Transverse colon (tissue), 4 donors: Measurements from ENCODE around the gene RNGTT.

Source experiments
- CTCF ChIP-seq, 5 experiments: fragments of 200-600 bp in 3 of 5; fragments of 450-650 bp in 2 of 5; sonication (generic) in 3 of 5; IDR thresholded peaks; 1 replicate in 2 of 5; 2 replicates in 3 of 5; pipeline ENCODE4 v1.5.1; 2016 to 2017; ENCODE audit warnings: antibody characterized with exemption in 5 of 5, inconsistent platforms in 3 of 5, mild to moderate bottlenecking in 2 of 5, moderate library complexity in 1 of 5
- EP300 ChIP-seq: sonication (generic); formaldehyde crosslinking; IDR thresholded peaks from one replicate; pipeline ENCODE4 v1.6.1; 2017; ENCODE audit warnings: antibody characterized with exemption, low read depth
- POLR2A ChIP-seq: fragments of 450-650 bp; IDR thresholded peaks from one replicate; pipeline ENCODE4 v1.6.1; 2016; ENCODE audit warnings: antibody characterized with exemption, mild to moderate bottlenecking, moderate library complexity
- POLR2AphosphoS5 ChIP-seq, 3 donors: sonication (generic); formaldehyde crosslinking; IDR thresholded peaks; one replicate each; pipeline ENCODE4 v1.6.1; 2016; ENCODE audit warnings: antibody characterized with exemption in 3 of 3

- no peak for TF ChIP-seq CTCF (IDR thresholded peaks at IDR 0.05)
- TF ChIP-seq EP300, result no peak
- TF ChIP-seq POLR2A, result no peak
- no peak for TF ChIP-seq POLR2AphosphoS5 (IDR thresholded peaks at IDR 0.05)
Observed at GRCh38 chr6:88916615-88917208, 46.7 kb downstream of the RNGTT start.
